Measurements from ENCODE around the gene IL16.

The IL16 gene

DNA sequence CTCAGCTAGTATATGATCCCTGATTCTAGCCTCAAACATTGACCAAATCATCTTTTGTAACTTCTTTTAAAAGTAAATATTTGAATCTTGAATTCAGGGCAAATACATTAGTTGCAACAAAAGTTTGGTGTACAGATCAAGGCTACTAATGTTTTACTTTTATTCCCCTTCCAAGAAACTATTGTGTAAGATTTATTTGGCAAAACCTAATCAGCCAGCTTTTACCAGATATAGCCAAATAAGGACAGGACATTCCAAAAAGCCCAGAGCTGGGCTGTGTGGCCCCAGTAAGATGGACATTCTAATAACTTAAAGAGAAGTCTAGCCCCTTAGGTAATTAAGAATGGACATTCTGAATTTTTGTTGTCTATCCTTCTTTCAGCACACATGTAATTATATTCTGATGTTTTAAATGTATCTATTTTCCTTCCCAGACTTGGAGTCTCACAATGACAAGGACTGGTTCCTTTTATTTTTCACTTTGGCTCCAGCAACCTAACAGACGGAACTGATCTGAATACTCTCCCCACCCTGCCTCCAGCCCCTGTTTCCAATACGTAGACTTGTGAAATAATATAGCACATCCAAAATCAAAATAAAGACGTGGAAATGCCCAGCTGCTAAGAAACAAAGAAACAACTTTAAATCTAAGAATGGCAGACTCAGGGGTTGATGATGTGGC lies 79.2 kb downstream of the IL16 start:
- no peak for DNase-seq (ENCODE audit: low read depth)

DNA sequence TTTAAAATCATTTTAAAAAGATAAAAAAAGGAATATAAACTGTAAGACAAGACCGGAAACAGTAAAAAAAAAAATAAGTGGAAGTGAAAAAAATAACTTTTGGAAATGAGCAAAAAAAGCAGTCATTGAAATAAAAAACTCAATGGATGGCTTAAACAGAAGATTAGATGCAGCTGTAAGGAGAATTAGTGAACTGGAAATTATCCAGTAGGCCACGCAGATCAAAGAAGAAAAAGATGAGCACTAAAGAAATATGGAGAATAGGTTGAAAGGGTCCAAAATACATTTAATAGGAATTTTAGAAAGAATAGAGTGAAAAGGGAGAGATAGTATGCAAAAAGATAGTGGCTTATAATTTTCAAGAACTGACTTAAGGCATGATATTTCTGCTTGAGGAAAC lies 80.3 kb downstream of the IL16 start:
- DNase-seq (ENCODE audit: low read depth): no peak

DNA sequence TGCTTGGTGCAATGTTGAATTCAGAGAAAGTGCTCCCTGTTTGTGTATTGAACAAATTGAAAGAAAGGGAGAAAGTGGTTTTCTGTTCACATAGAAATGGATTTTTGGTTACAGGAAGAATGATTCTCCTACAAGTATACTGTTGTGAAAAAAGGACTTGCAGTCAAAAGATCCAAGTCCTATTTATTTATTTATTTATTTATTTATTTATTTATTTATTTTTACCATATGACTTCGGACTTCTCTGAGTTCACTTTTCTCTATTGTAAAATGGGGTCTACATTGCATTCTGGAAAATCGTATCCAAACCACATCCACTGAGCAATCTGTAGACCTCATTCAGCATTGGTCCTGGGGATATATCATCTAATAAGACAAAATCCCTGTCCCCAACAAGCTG lies 81.2 kb downstream of the IL16 start:
- DNase-seq (ENCODE audit: low read depth): no peak

DNA sequence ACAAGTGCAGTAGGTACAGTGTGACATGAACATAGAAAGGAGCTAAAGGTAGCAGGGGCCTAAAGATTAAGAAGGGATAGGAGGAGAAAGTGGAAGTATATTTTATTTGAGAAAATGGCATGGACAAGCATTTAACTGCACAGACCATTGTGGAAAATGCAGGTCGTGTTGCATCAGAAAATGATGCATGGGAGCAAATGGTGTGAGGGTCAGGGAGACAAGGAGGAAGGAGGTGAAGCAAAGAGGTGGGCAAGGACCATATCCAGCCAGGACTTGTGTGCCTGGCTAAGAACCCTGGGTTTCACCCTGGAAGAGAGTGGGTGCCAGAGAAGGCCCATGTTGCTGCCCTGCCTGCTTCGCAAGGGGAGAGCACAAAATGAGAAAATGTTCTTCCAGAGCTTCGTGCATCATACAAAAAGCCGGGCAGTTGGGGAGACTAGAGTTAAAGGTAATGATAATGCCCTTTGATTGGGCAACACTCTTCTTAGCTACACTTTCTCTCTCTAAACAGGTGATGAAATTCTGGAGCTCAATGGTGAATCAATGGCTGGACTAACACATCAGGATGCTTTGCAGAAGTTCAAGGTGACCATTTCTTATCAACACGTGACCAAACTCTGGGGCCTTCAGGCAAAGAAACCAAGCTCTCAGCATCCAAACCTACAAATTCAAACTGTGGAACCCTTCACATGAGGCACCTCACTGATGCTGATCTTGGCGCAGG lies 81.8 kb downstream of the IL16 start:
- DNase-seq (ENCODE audit: low read depth): no peak

DNA sequence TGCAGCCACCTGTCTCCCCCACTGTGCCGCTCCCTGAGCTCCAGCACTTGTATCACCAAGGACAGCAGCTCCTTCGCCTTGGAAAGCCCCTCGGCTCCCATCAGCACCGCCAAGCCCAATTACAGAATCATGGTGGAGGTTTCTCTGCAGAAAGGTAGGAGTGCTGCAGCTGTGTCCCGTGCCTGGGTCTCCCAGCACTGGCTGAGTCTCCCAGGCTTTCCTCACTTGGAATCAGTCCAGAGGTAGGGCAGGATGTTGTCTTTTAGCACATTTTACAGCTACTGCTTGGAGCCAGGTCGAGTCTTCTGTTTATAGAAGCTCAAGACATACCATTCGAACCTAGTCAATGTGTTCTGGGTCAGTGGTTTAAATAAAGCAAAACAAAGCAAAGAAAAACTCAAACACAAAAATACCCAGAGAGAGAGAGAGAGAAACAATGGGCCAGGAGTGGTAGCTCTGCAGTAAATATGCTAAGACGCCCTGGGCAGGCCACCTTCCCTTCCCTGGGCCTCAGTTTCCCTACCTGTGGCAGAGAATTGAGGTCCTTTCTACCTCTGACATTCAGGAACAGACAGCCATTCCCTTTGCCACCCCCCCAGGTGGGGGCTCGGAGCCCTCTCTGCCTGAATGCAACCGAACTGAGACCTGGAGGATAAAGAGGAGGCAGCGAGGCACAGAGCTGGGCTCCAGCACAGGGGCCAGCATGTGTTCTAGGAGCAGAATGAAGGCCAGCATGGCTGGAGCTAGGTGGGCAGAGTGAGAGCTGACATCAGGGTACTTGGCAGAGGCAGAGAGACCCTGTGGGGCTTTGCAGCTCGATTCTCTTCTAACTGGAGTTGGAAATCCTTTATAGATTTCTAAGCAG lies 83.2 kb downstream of the IL16 start:
- no peak for DNase-seq (ENCODE audit: low read depth)

DNA sequence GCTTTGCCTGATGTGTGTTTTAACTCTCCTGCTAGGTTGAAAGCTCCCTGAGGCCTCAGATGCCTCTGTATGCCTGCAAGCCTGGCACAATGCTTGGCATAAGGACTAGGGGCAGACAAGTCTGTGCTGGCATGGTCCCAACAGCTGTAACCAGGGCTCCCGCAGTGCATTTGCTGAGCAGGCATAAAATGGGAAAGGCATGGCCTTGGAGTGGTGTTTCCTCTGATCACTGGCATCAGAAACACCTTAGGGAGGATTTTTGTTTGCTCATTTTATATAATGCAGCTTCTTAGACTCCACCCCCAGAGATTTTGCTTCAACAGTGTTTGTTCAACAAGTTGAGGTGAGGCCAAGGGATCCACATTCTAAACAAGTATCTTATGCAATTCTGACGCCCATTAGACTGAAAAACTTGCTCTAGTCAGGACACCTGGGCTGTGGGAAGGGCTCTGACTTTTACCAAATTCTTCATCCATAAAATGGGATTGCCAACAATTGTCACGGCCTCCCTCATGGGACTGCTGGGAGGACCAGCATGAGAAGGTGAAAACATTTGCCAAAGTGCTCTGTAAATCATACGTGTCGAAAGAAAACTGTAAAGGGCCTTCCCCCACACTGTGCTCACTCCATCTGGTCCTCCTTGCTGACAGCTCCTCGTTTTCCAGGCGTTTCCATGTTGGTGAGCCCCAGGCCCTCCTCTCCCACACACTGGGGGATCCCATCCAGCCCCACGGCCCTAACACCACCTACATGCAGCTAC lies 84.2 kb downstream of the IL16 start:
- no peak for DNase-seq (ENCODE audit: low read depth)

DNA sequence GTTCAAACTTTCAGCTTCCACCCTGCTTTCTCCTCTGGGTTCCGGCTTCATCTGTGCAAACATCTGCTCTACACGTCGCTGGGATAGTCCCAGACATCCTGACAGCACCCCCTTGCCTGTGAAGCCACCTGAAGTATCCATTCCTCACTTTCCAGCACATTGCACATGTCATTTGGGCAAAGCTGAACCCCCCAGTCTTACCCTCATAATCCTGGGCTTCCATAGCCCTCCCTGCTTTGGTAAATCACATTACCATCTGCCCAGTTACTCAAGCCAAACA lies 84.7 kb downstream of the IL16 start:
- DNase-seq (ENCODE audit: low read depth): no peak

DNA sequence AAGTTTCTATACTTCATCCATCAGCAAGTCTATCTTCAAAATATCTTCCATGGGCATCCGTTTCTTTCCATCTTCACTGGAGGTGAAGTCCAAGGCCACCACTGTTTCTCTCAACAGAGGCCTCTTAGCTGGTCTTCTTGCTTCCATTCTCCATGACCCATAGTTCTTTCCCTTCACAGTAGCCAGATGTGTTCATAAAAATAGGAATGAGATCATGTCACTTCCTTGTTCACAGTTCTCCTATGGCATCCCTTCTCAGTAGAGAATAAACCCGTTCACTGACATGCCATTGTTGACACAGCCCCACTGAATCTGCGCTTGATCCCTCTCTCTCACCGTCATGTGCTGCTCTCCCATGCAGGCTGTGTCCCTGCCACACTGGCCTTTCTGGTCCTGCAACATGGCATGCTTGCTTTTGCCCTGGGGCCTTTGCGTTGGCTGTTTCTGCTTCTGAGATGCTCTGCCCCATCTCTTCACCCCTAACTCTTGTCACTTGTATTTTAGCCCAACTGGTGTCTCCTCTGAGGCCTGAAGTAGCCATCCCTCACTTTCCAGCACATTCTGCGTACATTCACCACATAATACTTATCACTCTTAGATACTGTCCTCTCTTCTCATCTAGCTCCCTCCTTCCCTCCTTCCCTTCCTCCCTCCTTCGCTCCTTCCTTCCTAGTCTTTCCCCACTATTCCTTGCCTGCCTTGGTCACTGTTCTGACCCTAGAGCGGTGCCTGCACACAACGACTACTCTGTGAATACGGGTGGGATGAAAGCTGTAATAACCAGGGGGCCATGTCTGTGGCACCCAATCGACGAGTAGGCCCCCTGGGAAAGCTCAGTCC lies 85.3 kb downstream of the IL16 start:
- DNase-seq (ENCODE audit: low read depth): no peak

DNA sequence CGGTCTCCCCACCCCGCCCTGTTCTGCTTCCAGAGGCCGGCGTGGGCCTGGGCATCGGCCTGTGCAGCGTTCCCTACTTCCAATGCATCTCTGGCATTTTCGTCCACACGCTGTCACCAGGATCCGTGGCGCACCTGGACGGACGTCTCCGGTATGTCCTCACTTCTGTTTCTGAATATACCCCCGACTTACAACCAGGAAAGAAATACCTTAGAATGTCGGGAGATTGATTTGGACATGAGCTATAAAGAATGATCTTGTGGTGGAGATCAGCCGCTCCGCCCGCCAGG lies 85.9 kb downstream of the IL16 start:
- no peak for DNase-seq (ENCODE audit: low read depth)

DNA sequence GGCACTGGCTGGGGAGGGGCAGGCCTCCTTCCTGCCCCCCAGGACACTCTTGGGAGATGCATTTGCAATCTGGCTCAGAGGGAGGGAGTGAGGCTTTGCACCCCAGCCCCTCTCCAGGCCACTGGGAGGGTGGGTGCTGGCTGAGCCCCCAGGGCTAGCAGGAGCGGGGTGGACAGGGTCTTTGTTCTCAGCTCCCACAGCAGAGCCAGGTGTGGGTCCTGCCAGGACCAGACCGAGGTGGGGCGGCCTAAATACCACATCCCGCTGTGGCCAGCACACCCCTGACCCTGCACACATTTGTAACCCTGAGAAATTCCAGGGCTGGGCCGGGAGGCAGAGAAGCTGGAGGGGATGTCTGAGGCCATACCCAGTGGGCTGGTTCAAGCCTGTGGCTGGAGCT lies 86.2 kb downstream of the IL16 start:
- DNase-seq (ENCODE audit: low read depth): no peak

DNA sequence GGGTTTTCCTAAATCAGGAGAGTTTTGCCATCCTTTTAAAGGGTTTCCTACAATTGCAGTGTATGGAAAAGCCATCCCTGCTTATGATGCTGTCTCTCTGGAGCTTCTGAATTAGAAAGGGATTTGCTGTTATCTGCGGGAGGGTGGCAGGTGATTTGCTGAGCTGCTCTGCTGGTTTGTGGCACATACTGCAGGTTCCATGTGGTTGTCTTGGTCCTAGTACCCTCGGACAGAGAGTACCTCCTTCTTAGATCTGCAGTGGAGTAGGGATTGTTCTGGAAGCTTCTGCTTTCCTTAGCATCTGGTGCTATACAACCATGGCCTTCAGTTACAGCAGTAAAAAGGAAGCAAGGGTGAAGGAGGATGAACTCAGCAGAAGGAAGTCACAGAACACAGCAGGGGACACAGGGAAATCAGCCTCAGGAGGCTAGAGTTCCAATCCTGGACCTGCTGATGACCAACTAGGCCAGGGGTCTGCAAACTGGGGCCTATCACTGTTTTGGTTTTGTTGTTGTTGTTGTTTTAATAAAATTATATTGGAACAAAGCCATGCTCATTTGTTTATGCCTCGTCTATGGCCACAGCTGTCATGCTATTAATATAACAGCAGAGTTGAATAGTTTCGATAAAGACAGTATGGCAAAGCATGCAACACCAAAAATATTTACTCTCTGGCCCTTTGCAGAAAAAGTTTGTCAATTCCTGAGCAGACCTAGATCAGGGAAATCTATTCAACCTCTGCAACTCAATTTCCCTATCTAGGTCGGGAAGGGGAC lies 87.8 kb downstream of the IL16 start:
- DNase-seq (ENCODE audit: low read depth): no peak

DNA sequence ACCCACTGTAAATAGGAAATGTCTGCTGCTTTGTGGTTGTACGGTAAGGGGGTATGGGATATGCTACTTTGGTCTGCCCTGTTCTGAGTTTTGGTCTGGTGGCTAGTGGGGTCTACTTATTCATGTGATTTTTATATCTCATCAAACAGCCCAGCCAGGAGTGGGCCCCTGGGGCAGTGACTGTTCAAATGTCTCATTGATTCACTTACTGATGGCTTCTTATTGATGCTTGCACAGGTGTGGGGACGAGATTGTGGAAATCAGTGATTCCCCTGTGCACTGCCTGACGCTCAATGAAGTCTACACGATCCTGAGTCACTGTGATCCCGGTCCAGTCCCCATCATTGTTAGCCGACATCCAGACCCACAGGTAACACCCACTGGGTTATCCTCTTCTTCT lies 88.8 kb downstream of the IL16 start:
- no peak for DNase-seq (ENCODE audit: low read depth)

DNA sequence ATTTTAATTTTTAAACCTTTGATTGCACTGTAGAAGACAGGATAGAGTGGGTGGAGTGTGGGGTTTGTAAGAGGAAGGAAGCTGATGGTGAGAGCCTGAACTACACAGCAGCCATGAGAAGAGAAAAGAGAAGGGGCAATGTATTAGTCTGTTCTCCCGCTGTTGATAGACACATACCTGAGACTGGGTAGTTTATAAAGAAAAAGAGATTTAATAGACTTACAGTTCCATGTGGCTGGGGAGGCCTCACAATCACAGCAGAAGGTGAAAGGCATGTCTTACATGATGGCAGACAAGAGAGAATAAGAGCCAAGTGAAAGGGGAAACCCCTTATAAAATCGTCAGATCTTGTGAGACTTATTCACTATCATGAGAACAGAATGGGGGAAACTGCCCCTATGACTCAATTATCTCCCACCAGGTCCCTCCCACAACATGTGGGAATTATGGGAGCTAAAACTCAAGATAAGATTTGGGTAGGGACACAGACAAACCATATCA lies 90.0 kb downstream of the IL16 start:
- no peak for DNase-seq (ENCODE audit: low read depth)

DNA sequence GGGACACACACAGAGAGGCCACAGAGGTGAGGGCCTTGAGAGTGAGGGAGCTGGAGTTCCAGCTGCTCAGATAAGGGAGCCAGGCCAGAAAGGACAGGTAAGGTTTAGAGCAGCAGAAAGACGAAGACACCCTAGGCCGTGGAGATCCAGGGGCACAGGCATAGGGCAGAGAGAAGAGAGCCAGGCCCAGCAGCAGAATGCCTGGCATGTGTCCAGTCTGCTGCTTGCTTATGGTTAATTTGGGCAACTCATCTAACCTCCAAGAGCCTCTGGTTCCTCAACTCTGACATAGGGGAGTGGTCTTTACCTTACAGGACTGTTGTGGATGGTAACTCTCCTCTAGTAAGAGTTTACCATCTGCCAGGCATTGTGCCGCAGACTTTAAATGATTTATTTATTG lies 91.4 kb downstream of the IL16 start:
- no peak for DNase-seq (ENCODE audit: low read depth)

DNA sequence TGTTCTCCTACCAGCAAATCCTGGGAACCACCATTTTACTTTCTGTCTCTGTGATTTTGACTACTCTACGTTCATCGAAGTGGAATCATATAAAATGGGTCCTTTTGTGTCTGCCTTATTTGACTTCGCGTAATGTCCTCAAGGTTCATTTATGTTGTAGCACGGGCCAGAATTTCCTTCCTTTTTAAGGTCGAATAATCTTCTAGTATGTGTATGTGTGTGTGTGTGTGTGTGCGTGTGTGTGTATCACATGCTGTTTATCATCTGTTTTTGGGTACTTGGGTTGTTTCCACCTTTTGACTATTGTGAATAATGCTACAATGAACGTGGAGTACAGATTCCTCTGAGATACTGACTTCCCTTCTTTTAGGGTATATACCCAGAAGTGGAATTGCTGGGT lies 91.9 kb downstream of the IL16 start:
- no peak for DNase-seq (ENCODE audit: low read depth)

DNA sequence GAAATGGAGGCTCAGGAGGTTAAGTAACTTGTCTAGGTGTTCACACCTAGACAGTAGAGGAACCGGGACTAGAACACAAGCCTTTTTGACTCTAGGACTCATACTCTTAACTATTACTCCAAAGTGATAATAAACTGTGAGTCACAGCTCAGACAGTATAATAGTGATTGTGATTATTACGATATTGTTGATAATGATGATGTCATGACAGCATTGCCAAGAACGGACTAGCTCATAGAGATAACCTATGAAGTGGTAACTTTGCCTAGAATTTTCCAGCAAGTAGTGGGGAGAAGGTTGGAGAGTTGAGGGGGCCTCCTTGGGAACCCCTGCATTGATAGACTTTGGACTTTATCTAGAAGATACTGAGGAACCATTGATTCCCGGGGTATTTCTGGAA lies 93.2 kb downstream of the IL16 start:
- DNase-seq (ENCODE audit: low read depth): no peak

DNA sequence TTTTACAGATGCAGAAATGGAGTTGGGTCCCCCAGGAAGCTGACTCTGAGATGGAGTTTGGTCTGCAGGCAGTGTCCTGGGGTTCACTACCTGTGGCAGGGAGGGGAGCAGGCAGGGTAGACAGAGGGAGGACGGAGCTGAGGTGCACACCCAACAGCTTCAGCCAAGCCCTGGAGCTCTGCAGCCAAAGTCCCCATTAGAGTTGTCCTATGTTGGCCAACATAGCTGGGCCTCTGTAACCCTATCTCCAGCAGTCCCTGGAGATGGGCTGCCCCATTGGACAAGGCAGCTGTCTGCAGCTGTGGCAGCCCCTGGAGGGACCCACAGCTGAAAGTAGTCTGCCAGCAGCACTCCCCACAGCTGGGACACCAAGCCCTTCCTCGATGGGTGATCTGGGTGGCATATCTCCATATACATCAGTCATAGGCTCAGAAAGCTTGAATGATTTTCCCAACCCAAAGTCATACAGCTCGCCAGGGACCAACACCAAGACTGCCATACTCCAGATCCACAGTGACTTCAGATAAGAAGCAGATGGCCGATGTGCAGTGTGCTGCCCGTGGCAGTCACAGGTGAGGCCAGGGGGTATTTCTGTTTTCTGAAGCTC lies 95.3 kb downstream of the IL16 start:
- DNase-seq (ENCODE audit: low read depth): no peak

DNA sequence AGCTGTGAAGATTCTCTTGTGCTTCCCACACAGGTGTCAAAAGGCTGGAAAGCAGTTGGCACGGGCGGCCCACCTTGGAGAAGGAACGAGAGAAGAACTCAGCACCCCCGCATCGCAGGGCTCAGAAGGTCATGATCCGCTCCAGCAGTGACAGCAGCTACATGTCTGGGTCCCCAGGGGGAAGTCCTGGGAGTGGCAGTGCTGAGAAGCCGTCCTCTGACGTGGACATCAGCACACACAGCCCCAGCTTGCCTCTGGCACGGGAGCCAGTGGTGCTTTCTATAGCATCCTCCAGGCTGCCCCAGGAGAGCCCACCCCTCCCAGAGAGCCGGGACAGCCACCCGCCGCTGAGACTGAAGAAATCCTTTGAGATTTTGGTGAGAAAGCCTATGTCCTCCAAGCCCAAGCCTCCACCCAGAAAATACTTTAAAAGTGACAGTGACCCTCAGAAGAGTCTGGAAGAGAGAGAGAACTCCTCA lies 95.9 kb downstream of the IL16 start:
- DNase-seq (ENCODE audit: low read depth): no peak

DNA sequence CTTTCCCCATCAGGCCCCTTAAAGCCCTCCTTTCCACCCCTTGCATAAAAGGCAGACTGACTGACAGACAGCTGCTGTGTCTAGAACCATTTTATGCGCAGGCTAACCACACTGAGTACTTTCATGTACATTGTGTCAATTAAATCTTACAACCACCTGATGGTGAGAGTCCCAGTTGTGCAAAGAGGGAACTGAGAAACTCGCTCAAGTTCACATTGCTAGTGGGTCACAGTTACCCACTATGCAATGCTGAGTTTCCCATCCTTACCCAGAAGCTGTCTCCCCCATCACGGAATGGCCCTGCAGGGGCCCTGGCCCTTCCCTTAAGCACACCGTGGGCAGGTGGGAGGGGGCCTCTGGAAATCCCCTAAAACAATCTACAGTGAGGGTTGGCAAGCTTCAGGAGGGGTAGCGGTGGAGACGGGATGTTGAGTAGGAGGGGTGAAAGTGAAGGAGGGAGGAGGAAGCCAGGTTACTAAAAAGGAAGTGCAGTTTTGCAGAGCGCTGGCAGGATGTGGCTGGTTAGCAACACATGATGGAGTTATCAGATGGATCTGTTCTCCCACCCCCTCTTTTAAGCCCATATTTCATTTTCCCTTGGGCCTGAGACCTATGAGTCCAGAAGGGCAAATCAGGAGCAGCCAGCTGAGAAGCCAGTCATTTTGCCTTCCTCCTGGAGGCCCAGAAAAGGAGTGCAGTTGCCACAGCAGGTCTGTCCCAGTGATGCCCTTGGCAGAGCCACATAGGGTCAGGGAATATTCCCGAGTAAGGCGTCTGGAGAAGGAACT lies 97.2 kb downstream of the IL16 start:
- peak; percentile 50 for DNase-seq (ENCODE audit: low read depth)

DNA sequence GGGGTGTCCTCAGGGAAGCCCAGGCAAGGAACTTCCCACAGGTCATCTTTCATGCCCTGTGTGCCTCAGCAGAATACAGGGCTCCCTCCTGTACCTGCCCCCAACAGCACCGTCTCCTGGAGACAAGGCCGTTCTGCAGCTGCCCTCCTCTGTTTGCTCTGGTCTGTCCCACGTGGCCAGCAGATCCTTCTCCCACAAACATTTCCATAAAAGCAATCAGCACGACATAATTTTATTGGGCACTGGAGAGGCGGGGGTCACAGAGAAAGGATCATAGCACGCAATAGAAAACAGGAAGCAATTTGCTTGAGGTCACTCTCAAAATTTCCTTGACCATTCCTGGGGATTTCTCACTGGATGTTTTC lies 97.8 kb downstream of the IL16 start:
- DNase-seq (ENCODE audit: low read depth): no peak

Measured in activated T-helper 1 cell treated with Interleukin-2 at 50 U/mL for 16 hours (primary cell).